GM19455 (cell line): Measurements from ENCODE around the gene ABHD17A.
A peak's percentile ranks its signal among the peaks of the same experiment; 100 is the strongest.

ENCODE experiments used
- ATAC-seq: cut with Tn5 transposase; IDR thresholded peaks from one replicate; pipeline ENCODE4 v1.9.1; 2021; ENCODE audit not compliant: unreplicated experiment

The ABHD17A gene

GRCh38 chr19:1854542-1855039 lies 30.7 kb downstream of the ABHD17A start:
- no peak for ATAC-seq

- no peak for ATAC-seq
These were observed 31.2 kb downstream of the ABHD17A start for GRCh38 chr19:1854039-1854541.

DNA sequence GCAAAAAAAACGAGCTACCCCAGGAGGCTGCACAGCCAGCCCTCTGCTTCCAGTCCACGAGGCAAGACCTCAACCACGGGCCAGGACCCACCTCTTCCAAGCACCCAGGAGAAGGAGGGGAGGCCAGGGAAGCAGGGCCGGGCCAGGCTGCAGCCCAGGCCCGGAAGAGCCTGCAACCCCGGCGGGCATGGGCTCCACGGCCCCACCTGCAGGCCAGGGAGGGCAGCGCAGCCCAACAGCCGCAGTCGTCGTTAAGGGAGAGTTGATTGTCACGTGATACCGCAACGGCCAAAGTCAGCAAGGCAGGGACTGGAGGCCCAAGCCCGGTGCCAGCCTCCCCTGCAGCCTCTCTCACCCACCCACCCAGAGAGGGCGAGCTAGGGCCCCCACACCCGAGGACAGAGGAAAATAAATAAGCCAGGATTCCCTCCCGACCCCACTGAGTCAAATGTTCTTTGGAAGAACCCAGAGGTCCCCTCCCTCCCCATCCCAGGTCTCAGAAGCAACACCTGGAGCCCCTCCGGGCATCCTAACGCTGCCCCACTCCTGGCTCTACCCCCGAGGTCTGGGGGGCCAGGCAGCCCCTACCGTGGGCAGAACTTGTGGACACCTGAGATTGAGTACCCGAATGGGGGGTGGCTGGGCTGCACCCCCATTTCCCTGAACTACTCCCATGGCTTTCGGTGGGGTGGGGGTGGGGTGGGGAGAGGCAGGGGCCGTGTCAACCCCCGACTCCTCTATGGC lies 31.8 kb downstream of the ABHD17A start:
- ATAC-seq: no peak

GRCh38 chr19:1852581-1853128 lies 32.6 kb downstream of the ABHD17A start:
- no peak for ATAC-seq

DNA sequence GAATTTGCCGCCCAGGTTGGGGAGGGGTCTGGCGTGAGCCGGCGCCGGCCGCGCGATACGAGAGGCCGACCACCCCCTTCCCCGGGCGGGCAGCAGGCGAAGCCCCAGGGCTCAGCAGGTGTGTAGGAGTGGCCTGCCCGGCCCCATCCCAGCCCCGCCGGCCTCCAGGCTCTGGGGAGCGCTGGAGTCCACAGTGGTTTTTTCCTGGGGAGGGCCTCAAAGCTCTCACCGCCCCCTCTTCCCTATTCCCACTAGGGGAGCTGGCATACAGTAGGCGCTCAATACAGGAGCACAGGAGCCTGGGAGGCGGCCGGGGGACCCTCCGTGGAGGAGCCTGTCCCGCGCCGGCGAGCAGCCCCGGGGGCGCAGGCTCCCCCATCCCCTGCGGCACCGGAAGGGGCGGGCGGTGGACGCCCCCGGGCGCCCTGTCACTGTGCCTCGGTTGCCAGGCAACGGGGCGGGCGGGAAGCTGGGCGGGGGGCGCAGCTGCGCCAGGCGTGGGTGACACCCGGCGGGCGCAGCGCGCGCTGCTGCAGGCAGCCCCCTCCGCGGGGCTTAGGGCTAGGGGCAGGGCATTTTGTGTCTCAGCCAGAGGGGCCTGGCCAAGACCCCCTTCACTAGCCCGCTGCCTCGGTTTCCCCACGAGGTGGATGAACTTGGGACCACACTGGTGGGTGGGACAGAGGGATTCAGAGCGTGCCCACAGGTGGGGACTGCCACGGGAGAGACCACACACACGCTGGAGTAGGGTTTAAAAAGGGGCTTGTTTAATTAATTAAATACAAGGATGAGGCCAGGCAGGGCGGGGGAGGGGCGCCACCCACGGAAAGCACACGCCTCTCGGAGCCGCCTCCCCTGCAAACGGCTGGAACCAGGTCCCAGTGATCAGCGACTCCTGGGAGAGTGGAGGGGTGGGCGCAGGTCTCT lies 33.4 kb downstream of the ABHD17A start:
- no peak for ATAC-seq

GRCh38 chr19:1850809-1851653 lies 34.3 kb downstream of the ABHD17A start:
- ATAC-seq: no peak

DNA sequence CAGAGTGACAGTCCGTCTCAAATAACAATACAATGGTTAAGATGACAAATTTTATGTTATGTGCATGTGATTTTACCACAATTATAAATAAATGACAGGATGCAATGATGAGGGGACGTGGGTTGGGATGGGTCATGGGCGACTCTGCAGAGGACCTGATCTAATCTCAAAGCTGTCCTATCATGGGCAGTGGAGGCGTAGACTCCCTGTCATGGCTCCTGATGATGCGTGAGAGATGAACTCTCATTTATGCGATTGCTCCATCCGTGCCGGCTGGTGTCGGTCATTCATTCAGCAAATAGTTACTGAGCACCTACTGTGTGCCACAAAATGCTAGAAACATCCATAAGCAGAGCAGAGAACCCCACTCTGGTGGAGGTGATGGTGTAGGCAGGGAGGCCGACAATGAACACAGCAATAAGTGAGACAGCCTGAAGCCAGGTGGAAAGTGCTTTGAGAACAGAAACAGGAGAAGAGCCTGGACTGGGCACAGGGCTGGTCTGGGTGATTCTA lies 35.4 kb downstream of the ABHD17A start:
- no peak for ATAC-seq

GRCh38 chr19:1849132-1849474 lies 36.2 kb downstream of the ABHD17A start:
- no peak for ATAC-seq

DNA sequence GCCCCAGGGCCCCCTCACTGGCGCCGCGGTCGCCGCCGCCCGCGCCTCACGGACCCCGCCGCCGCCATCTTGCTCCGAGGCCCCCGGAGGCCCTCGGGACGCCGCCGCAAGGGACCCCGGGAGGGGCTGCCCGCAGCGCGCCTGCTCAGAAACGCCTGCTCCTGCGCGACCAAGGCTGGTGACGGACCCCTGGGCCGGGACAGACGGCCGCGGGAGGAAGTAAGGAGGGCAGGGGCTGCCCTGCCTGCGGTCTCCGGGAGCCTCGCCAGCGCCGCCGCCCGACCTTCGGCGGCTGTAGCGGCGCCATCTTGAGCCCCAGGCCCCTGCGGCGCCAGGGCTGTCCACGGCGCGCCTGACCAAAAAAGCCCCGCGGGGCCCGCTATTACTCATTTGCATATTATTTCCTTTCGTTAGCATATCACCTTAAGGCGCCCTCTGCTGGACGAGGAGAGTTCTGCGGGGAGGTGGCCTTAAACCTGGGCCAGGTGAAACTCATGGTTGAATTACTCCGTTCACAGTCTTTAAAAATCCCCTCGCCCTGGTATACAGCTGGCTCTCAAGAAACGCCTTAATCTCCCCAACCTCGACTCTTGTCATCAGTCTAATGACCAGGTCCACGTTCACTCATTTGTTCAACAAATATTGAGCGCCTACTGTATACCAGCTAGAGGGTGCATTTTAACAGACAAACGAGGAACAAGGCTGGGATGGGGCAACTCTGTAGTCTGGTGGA lies 36.7 kb downstream of the ABHD17A start, which contains the start of gene REXO1:
TSS of gene REXO1 (minus strand) at position 85 of the 733 bp plus-strand sequence. CDS start 125 bp downstream, outside the sequence.
- peak; percentile 66 for ATAC-seq

GRCh38 chr19:1847684-1848398 lies 37.5 kb downstream of the ABHD17A start:
- peak; percentile 30 for ATAC-seq

DNA sequence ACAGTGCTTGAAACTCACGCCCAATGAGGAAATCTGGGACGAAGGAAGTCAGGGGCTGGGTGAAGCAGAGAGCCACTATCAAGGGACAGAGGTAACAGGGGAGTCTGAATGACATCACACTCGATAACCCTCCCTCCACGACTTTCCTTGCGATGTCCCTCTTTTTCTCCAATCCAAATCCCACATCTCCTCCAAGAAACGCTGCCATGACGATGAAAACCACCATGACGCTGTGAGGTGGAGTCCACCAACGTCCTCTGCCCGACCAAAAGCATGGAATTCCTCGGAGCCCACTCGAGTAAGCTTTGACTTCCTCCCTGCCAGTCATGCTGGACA lies 38.0 kb downstream of the ABHD17A start:
- ATAC-seq: no peak

GRCh38 chr19:1846517-1847204 lies 38.6 kb downstream of the ABHD17A start:
- ATAC-seq: no peak

DNA sequence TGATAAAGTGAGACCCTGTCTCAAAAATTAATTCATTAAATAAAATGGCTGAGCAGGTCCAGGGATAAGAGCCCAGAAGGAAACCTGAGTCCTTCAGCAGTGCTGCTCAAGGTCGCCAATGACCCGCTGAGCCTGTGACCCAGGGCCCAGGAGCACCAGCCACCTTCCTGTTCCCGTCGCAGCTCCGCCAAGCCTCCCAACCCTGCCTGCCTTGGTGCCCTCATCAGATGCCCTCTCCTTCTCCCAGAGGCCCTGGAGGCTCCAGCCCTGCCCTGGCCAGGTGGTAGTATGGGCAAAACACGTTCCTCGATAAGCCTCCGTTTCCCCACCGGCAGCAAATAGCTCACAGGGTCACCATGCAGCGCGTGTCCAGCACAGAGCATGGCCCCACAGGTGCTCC lies 39.7 kb downstream of the ABHD17A start:
- ATAC-seq: no peak

DNA sequence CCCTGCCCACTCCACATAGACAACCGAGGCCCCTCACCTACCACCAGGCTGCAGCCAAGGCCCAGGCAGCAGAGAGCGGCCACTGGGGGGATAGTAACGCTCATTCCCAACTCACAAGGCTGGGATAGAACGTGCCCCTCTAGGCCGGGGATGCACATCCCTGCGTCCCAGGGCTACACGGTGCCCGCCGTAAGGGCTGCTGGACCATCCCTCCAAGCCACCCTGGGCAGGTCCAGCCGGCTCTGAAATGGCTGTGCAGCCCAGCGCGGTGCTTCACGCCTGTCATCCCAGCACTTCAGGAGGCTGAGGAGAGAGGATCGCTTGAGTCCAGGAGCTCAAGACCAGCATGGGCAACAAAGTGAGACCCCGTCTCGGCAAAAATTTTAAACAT lies 40.2 kb downstream of the ABHD17A start:
- no peak for ATAC-seq

DNA sequence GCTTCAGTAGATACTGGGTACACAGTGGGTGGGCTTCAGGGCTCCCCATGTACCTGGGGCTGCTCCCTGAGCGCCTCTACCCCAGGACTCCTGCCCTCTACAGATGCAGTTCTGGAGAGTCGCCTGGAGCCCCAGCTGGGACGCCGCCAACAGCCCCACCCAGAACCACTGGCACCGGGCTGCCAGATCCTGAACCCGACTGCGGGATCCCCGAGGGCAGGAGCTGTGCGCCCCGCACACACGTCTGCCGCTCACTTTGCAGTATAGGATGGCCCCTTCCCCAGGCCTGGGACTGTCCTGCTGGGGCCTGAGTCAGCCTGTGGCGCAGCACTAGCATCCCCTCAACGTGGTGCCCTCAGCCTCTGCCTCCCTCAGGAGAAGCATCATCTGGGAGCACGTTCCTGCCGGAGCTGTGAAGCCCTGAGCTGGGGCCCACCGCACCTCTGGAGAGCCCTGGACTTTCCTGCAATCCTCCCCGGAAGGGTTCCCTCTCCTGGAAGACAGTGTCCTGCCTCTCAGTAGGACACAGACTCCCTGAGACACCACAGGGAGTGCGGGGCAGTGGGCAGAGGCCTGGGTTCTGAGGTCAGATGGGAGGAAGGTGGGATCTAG lies 40.7 kb downstream of the ABHD17A start:
- ATAC-seq: no peak

- ATAC-seq: no peak
These were observed 41.5 kb downstream of the ABHD17A start for GRCh38 chr19:1843646-1844394.

DNA sequence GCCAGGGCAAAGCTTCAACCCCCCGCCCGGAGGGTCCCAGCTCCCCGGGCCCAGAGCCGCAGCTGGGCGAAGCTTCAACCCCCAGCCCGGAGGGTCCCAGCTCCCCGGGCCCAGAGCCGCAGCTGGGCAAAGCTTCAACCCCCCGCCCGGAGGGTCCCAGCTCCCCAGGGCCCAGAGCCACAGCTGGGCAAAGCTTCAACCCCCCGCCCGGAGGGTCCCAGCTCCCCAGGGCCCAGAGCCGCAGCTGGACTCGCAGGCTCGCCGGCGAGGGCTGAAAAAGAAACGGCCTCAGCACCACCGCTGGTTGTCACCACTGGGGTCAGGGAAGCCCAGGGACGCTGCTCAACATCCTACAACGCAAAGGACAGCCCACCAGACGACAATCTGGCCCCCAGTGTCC lies 42.2 kb downstream of the ABHD17A start:
- ATAC-seq: no peak
